H1 (cell line): ENCODE results near the gene FASTKD1. TPM values are rescaled to one million over a fixed set of nuclear protein-coding genes. Genes with fewer than 3 reads are reported as not detected.

Source experiments
- CTCF ChIA-PET: fragments of 300-600 bp; sonication (Branson Sonifier 250); formaldehyde crosslinking; loops from one replicate; lab custom pipeline; 2021; ENCODE audit not compliant: partially characterized antibody; lab: Charles Lee
- POLR2A ChIA-PET: fragments of 300-600 bp; sonication (Branson Sonifier 250); formaldehyde crosslinking; loops from one replicate; lab custom pipeline; 2021; ENCODE audit warnings: inconsistent platforms; ENCODE audit not compliant: partially characterized antibody; lab: Charles Lee
- DNase-seq, 2 experiments: peaks; one replicate each; pipeline versions ENCODE4 v3.0.0 to v3.0.0-alpha.2; 2010 to 2022; ENCODE audit warnings: low spot score in 2 of 2, low read depth in 1 of 2, mixed read lengths in 1 of 2
- FAIRE-seq: peaks from 2 replicates; lab custom pipeline; 2011; peaks lifted over from hg19 to GRCh38; lab: Jason Lieb, UNC
- H2AFZ ChIP-seq: 2 replicates; pipeline ENCODE4 v1.8.1; 2012; ENCODE audit warnings: low read length, inconsistent platforms
- H2AK5ac ChIP-seq: 2 replicates; pipeline ENCODE4 v1.6.1; 2013; ENCODE audit warnings: low read depth, low read length
- H2BK120ac ChIP-seq: replicated peaks from 2 replicates; pipeline ENCODE3; 2013; ENCODE audit warnings: low read depth, low read length, inconsistent platforms
- H2BK12ac ChIP-seq: 2 replicates; pipeline ENCODE4 v1.6.1; 2013; ENCODE audit warnings: low read depth, low read length
- H2BK15ac ChIP-seq: 2 replicates; pipeline ENCODE4 v1.6.1; 2013; ENCODE audit warnings: low read length
- H2BK20ac ChIP-seq: 2 replicates; pipeline ENCODE4 v1.6.1; 2013; ENCODE audit warnings: low read length
- H2BK5ac ChIP-seq: 2 replicates; pipeline ENCODE4 v1.6.1; 2013; ENCODE audit warnings: low read depth, low read length
- H3K14ac ChIP-seq: 2 replicates; pipeline ENCODE4 v1.6.1; 2013; ENCODE audit warnings: inconsistent platforms; ENCODE audit not compliant: insufficient read length
- H3K18ac ChIP-seq: 2 replicates; pipeline ENCODE4 v1.6.1; 2013; ENCODE audit warnings: low read length; ENCODE audit errors: extremely low read depth
- H3K23ac ChIP-seq: 2 replicates; pipeline ENCODE4 v1.6.1; 2013; ENCODE audit warnings: inconsistent platforms; ENCODE audit not compliant: insufficient read length
- H3K23me2 ChIP-seq: 2 replicates; pipeline ENCODE4 v1.6.1; 2013; ENCODE audit warnings: low read depth, low read length
- H3K27ac ChIP-seq: 2 replicates; pipeline ENCODE4 v1.6.1; 2011; ENCODE audit warnings: low read depth, low read length, inconsistent platforms
- H3K27me3 ChIP-seq, 4 experiments: replicated peaks in 1 of 4; 1 replicate in 1 of 4; 2 replicates in 3 of 4; pipeline versions ENCODE4 v1.6.1 to v1.8.1; 2011 to 2013; ENCODE audit warnings: low read length in 3 of 4, mild to moderate bottlenecking in 3 of 4, inconsistent platforms in 2 of 4, mixed read lengths in 2 of 4, moderate library complexity in 1 of 4; ENCODE audit not compliant: control insufficient read depth in 3 of 4, insufficient read depth in 3 of 4; ENCODE audit errors: extremely low read depth in 1 of 4
- H3K36me3 ChIP-seq, 4 experiments: 2 replicates each; pipeline versions ENCODE4 v1.6.1 to v1.8.1; 2011 to 2013; ENCODE audit warnings: mild to moderate bottlenecking in 4 of 4, low read length in 3 of 4, moderate library complexity in 2 of 4, control low read depth in 1 of 4, inconsistent platforms in 1 of 4; ENCODE audit not compliant: insufficient read depth in 4 of 4, control insufficient read depth in 2 of 4
- H3K4ac ChIP-seq: replicated peaks from 2 replicates; pipeline ENCODE3; 2013; ENCODE audit warnings: low read length, low read depth, mixed read lengths, inconsistent platforms; ENCODE audit not compliant: insufficient read length
- H3K4me1 ChIP-seq, 4 experiments: replicated peaks in 1 of 4; 1 replicate in 1 of 4; 2 replicates in 3 of 4; pipeline versions ENCODE4 v1.6.1 to v1.8.1; 2011 to 2013; ENCODE audit warnings: low read length in 3 of 4, inconsistent platforms in 2 of 4, mixed read lengths in 1 of 4; ENCODE audit not compliant: insufficient read depth in 4 of 4, control insufficient read depth in 3 of 4
- H3K4me2 ChIP-seq, 2 experiments: 2 replicates each; pipeline versions ENCODE4 v1.6.1 to v1.8.1; 2011 to 2013; ENCODE audit warnings: low read depth in 2 of 2, low read length in 2 of 2, control low read depth in 1 of 2, inconsistent platforms in 1 of 2, mild to moderate bottlenecking in 1 of 2; ENCODE audit not compliant: insufficient read depth in 1 of 2
- H3K4me3 ChIP-seq, 4 experiments: fragments of 200-600, 300-600 bp in 1 of 4; sonication (generic), shearing (Covaris generic), sonication (Bioruptor Twin) in 1 of 4; 2 replicates each; pipeline versions ENCODE4 v1.5.1 to v1.8.1; 2011 to 2016; ENCODE audit warnings: low read length in 4 of 4, low read depth in 3 of 4, control low read depth in 2 of 4, inconsistent platforms in 2 of 4, mild to moderate bottlenecking in 2 of 4, mixed read lengths in 1 of 4, moderate library complexity in 1 of 4; ENCODE audit not compliant: insufficient read depth in 2 of 4; ENCODE audit errors: extremely low read depth in 1 of 4
- H3K56ac ChIP-seq: replicated peaks from 2 replicates; pipeline ENCODE3; 2013; ENCODE audit warnings: low read depth, mild to moderate bottlenecking, mixed read lengths, low read length, inconsistent platforms; ENCODE audit not compliant: insufficient read length
- H3K79me1 ChIP-seq: 2 replicates; pipeline ENCODE4 v1.6.1; 2013; ENCODE audit warnings: low read depth, low read length, control low read depth
- H3K79me2 ChIP-seq, 2 experiments: 2 replicates each; pipeline versions ENCODE4 v1.6.1 to v1.8.1; 2012 to 2013; ENCODE audit warnings: low read length in 2 of 2, mild to moderate bottlenecking in 2 of 2, inconsistent platforms in 1 of 2; ENCODE audit not compliant: insufficient read depth in 2 of 2, control insufficient read depth in 1 of 2
- H3K9ac ChIP-seq, 4 experiments: replicated peaks in 1 of 4; 1 replicate in 1 of 4; 2 replicates in 3 of 4; pipeline versions ENCODE4 v1.6.1 to v1.8.1; 2011 to 2013; ENCODE audit warnings: low read depth in 3 of 4, low read length in 3 of 4, control low read depth in 2 of 4, mild to moderate bottlenecking in 2 of 4, moderate library complexity in 2 of 4, inconsistent platforms in 1 of 4; ENCODE audit errors: extremely low read depth in 1 of 4
- H3K9me3 ChIP-seq, 2 experiments: 2 replicates each; pipeline versions ENCODE4 v1.6.1 to v1.8.1; 2012 to 2013; ENCODE audit warnings: mild to moderate bottlenecking in 2 of 2, moderate library complexity in 2 of 2, control low read depth in 1 of 2, inconsistent platforms in 1 of 2, low read depth in 1 of 2, low read length in 1 of 2, mixed read lengths in 1 of 2; ENCODE audit not compliant: insufficient read depth in 2 of 2
- H4K20me1 ChIP-seq, 2 experiments: replicated peaks in 1 of 2; 2 replicates each; pipeline versions ENCODE3 to v1.8.1; 2011 to 2013; ENCODE audit warnings: inconsistent platforms in 2 of 2, low read length in 2 of 2, mild to moderate bottlenecking in 1 of 2; ENCODE audit not compliant: insufficient read depth in 2 of 2, control insufficient read depth in 1 of 2
- H4K5ac ChIP-seq: 2 replicates; pipeline ENCODE4 v1.6.1; 2013; ENCODE audit warnings: low read length, low read depth, mixed read lengths, inconsistent platforms; ENCODE audit not compliant: insufficient read length
- H4K8ac ChIP-seq: 2 replicates; pipeline ENCODE4 v1.8.0; 2013; ENCODE audit warnings: mild to moderate bottlenecking, moderate library complexity, low read length, inconsistent platforms; ENCODE audit not compliant: insufficient read depth; ENCODE audit errors: extremely low read depth
- H4K91ac ChIP-seq: replicated peaks from 2 replicates; pipeline ENCODE3; 2013; ENCODE audit warnings: low read length, mixed read lengths, inconsistent platforms; ENCODE audit not compliant: insufficient read length
- CREB1 ChIP-seq: IDR thresholded peaks from 2 replicates; pipeline ENCODE4 v1.6.1; 2012; ENCODE audit warnings: inconsistent platforms
- CTBP2 ChIP-seq: IDR thresholded peaks from 2 replicates; pipeline ENCODE4 v1.7.0; 2011; ENCODE audit warnings: borderline replicate concordance, mild to moderate bottlenecking, moderate library complexity, mixed read lengths, low read length; ENCODE audit not compliant: insufficient read depth, insufficient read length
- JUND ChIP-seq: IDR thresholded peaks from 2 replicates; pipeline ENCODE4 v1.6.1; 2011; ENCODE audit warnings: mild to moderate bottlenecking, improper control_type of control experiment, low read length
- RFX5 ChIP-seq: IDR thresholded peaks from 2 replicates; pipeline ENCODE4 v1.6.1; 2011; ENCODE audit warnings: low read depth, low read length, improper control_type of control experiment, borderline replicate concordance
- TAF7 ChIP-seq: optimal IDR thresholded peaks from 2 replicates; pipeline ENCODE3; 2011; ENCODE audit warnings: low read depth, mild to moderate bottlenecking, inconsistent platforms, low read length, moderate library complexity, borderline replicate concordance
- TCF12 ChIP-seq: IDR thresholded peaks from 2 replicates; pipeline ENCODE4 v1.6.1; 2011; ENCODE audit warnings: low read depth, mild to moderate bottlenecking, low read length
- ZNF274 ChIP-seq: IDR thresholded peaks from 2 replicates; pipeline ENCODE4 v1.7.0; 2012; ENCODE audit warnings: low read length, borderline replicate concordance; ENCODE audit errors: extremely low read depth
- WGBS, 2 experiments: shearing (Covaris generic) in 1 of 2; methylation state at CpG; one replicate each; pipeline versions ENCODE4 v1.1.6 to v1.1.7; 2013 to 2015; ENCODE audit warnings: low lambda C conversion rate in 2 of 2, mixed read lengths in 2 of 2, inconsistent platforms in 1 of 2, low coverage in 1 of 2, missing lambda C conversion rate in 1 of 2; ENCODE audit not compliant: insufficient replicate concordance in 2 of 2, insufficient coverage in 1 of 2, insufficient read length in 1 of 2; ENCODE audit errors: extremely low coverage in 1 of 2, missing lambda C conversion rate in 1 of 2; 5-methylcytosine and 5-hydroxymethylcytosine counted together
- polyA plus RNA-seq, 7 experiments: library from polyadenylated mRNA; depleted of rRNA in 3 of 7; stranded (reverse) in 5 of 7; unstranded in 2 of 7; fragments of >200 nt in 5 of 7; fragments of 200-250 nt in 2 of 7; gene quantifications; 1 replicate in 5 of 7; 2 replicates in 1 of 7; 4 replicates in 1 of 7; pipeline versions ENCODE4 v1.2.1 to v1.2.3, GENCODE V29; 2011 to 2013; ENCODE audit warnings: missing spikeins in 2 of 7, mixed read lengths in 2 of 7
- total RNA-seq: library from RNA; stranded (reverse); fragmentation: NEBNext Ultra II Directional; extraction: Animal tissue kit (Norgen Biotek cat#: 25700); gene quantifications from 2 replicates; pipeline ENCODE4 v1.2.1, GENCODE V29; 2021

The FASTKD1 gene
- total and polyA plus RNA-seq, 2 of the 8 experiments (the other 6 are each of a cell fraction or from before 2014, with no cell fraction given) = 18.7 to 70.8 TPM

- no peaks in the 10 kb centered on the region for H3K4me1 ChIP-seq
- POLR2A ChIA-PET = interaction anchor here (0.7 to 1.4 kb wide), 4 partner anchors 11 to 36 kb away, joined by 3 to 6 read pairs (median 4); partner anchors contain the start of genes FASTKD1 and PPIG
Measured at GRCh38 chr2:169562519-169562918, 11.1 kb downstream of the FASTKD1 start.

More at GRCh38 chr2:169562519-169562918, 11.1 kb downstream of the FASTKD1 start:
- no peak overlapping the region for H3K18ac ChIP-seq
- no peak overlapping the region for H3K56ac ChIP-seq
- H4K8ac ChIP-seq = no peak overlapping the region
- TF ChIP-seq ZNF274 (no peak), TCF12 (no peak), TAF7 (no peak), CREB1 (no peak), RFX5 (no peak), CTBP2 (no peak), JUND (no peak)
- H2AFZ ChIP-seq = no peak overlapping the region
- no peak overlapping the region for H2AK5ac ChIP-seq
- no peak overlapping the region for H3K9ac ChIP-seq
- no peak overlapping the region for H2BK20ac ChIP-seq
- H2BK120ac ChIP-seq = no peak overlapping the region
- no peak overlapping the region for H2BK12ac ChIP-seq
- DNase-seq = no peak
- no peak for FAIRE-seq
- H3K27me3 ChIP-seq = no peaks in the 10 kb centered on the region
- peaks cover 0 to 27% (median 2%) of the 10 kb centered on the region in 4 experiments; a peak in 3 of 8 replicates for H3K36me3 ChIP-seq
- no peak overlapping the region for H4K91ac ChIP-seq
- peaks cover 0 to 2% of the 10 kb centered on the region in 2 experiments for H4K20me1 ChIP-seq
- no peak overlapping the region for H3K23ac ChIP-seq
- no peaks in the 10 kb centered on the region for H3K23me2 ChIP-seq
- no peak overlapping the region for H3K27ac ChIP-seq
- H3K4ac ChIP-seq = no peak overlapping the region
- H3K79me2 ChIP-seq = no peaks in the 10 kb centered on the region
- 94% methylated on average over 2 of the region's 2 CpGs; no CpG with 5 or more reads in 1 of the 2 experiments for WGBS, 2 experiments
- no peaks in the 10 kb centered on the region for H3K79me1 ChIP-seq
- CTCF ChIA-PET = interaction anchor here (0.8 to 0.9 kb wide), 2 partner anchors 10 to 44 kb away, joined by 3 to 4 read pairs; no protein-coding TSS in a partner anchor
- no peak overlapping the region for H4K5ac ChIP-seq
- H3K4me2 ChIP-seq = no peak overlapping the region
- H2BK15ac ChIP-seq = no peak overlapping the region
- H3K14ac ChIP-seq = no peak overlapping the region
- no peak overlapping the region for H2BK5ac ChIP-seq
- no peak overlapping the region for H3K4me3 ChIP-seq
- no peaks in the 10 kb centered on the region for H3K9me3 ChIP-seq
